Stimulated activated CD4-positive, alpha-beta T cell treated with anti-CD3 and anti-CD28 coated beads, Interleukin-15, amount 100 ng/mL, for 1 hour (primary cell): Measurements from ENCODE around the gene KLHL25.

Experiments used
- DNase-seq, 2 donors: peaks; one replicate each; pipeline ENCODE4 v3.0.0-alpha.2; 2020; ENCODE audit warnings: low read depth in 1 of 2, low spot score in 1 of 2

KLHL25 gene

DNA sequence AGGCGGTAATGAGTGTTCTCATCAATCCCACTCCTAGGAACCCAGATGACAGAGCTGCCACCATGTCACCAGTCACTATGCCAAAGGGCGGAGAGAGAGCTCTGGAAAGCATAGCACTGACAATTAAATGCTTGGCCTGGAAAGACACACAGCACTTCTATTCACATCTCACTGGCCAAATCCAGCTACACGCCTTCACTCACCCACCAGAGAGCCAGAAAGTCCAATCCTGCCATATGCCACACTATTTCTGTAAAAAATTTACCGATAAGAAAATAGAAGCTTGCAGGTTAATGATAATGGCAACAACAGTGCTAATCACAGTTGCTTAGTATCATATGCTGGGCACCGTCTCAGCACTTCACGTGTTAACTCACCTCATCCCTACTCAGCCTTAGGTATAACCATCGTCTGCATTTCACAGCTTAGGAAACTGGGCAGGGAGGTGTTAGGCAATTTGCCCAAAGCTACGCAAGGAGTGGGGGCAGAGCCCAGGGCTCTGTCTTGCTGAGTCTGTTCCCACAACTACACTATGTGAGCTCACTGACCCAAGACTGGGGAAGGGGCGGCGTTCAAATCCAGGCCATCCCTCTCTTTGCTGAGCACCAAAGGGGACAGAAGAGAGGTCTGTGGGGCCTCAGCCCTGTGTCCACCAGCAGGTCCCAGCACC, 16.5 kb downstream of the KLHL25 start:
- no peak for DNase-seq

DNA sequence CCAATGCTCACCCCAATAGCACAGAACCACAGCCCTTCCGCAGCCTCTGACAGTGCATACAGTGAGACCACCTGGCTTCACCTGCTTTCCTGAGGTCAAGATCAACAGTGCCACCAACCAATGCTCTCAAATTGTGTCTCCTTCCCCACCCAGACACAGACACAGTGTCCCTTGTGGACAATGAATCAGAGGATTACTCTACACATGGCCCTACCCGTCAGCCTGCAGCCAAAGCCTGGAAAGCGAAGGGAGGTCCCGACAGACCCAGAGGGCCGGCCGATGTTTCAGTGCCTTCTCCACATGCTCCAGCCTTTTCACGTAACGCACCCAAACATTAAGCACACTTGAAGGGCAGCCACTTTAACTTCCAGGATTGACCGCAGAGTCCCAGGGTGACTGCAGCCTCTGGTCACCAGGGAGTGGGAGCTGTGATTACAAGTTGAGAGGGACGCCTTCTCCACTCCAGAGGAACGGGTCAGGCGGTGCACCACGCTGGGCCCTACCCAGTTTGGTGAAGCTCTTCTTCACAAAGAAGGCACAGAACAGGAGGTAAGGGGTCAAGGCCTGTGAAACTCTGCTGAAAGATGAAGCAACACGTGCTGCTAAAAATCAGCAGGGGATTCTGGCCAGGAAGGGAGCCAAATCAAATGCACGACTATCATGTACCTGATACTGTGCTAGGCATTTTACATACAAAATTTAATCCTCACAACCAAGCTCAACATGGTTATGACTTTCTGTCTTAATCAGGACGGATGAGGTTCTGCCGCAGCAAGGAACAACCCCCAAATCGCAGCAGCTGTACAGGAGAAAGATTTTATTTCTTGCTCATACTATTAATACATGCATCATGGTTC, 17.2 kb downstream of the KLHL25 start:
- DNase-seq = no peak

DNA sequence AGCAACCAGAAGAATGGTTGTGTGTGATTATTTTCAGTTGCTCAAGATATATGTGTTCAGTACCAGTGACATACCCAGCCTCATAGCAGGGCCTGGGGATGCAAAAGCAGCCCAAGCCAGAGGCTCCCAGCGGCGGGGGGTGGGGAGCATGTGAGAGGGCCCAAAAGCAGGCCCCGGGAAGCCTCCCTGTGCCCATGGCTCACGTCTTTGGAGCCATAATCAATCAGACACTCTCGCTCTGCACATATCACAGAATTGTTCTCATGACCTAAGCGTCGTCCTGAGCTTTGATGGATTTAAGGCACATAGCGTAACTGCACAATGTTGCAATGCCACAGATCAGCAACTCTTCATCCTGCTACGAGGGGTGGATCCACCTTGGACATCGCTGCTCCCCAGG, 20.8 kb downstream of the KLHL25 start:
- no peak for DNase-seq

DNA sequence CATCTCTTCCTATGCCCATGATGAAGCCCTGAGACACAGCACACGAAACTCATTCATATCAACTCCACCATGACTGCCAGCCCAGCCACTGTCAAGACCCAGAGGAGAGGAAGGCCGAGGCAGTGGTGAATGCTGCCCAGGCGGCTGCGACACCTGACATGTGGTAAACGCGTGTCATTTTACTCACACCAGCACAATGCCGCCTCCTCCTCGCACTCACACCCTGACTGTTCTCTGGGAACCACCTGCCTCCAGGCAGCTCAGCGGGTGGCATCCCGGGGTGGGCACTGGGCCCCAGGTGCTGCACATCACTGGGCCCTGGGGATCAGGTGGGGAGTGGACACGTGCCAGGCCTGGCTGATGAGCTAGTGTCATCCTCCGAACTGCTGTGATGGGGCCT, 21.5 kb downstream of the KLHL25 start:
- DNase-seq = no peak

DNA sequence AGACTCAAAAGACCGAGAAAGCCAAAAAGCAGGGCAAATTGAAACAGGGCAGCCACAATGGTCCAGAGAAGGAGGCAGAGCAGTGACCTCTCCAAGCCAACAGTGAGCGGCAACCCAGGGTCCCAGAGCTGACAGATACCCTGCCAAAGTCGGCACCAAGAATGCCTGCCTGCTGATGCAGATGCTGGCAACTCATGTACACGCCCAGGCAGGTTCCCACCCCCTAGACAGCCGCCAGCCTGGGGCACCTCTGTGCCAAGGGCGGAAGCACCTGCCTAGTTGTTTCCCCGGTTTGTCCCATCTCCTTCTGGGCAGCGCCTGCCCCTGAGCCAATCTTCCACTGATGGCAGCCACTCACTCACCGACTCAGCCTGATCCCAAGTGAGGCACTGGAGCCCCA, 22.1 kb downstream of the KLHL25 start:
- DNase-seq = no peak

DNA sequence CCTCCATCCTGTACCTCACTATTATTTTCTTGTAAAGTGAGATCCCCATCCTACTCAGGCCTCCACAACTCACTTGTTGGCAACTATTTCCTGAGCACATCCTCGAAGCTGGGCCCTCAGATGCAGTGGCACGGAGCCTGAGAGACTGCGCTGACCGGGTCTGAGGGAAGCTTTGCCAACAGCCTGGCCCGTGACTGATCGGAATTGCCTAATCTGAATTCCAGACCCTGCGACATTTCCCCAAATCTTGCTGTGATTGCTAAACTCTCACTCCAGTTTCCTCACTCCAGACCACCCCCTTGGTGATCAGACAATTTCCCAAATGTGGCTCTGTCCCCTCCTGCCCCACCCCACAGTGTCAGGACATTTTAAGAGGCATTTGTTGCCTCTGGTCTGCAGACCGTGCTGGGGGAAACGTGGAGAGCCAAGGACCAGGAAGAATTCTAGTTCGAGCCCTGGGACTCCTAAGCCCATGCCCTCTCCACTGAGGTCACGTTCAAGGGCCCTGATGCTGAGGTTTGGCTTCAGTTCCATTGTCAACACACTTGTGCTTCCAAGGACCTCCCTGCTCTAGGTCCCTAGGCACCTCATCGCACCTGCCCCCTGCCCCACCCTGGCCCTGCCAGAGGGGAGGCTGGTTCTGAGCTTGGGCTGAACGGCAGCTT, 22.8 kb downstream of the KLHL25 start:
- no peak for DNase-seq

DNA sequence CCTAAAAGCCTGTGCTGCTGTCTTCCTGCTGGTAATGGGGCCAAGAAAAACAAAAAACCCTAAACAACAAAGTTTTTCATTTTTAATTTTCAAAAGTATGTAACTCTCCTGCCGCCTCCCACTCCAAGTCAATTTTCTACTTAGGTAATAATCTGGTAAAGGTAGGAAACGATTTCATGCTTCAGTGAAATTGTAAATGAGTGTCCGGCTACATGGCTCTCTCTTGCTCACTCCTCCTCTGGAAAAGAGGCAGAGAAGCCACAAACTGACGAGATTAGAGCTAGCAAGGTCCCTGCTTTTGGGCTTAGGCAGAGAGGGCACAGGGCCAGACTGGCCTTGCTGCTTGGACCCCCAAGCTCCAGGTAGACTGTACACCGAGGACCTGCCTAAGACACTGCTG, 23.5 kb downstream of the KLHL25 start:
- DNase-seq = no peak

DNA sequence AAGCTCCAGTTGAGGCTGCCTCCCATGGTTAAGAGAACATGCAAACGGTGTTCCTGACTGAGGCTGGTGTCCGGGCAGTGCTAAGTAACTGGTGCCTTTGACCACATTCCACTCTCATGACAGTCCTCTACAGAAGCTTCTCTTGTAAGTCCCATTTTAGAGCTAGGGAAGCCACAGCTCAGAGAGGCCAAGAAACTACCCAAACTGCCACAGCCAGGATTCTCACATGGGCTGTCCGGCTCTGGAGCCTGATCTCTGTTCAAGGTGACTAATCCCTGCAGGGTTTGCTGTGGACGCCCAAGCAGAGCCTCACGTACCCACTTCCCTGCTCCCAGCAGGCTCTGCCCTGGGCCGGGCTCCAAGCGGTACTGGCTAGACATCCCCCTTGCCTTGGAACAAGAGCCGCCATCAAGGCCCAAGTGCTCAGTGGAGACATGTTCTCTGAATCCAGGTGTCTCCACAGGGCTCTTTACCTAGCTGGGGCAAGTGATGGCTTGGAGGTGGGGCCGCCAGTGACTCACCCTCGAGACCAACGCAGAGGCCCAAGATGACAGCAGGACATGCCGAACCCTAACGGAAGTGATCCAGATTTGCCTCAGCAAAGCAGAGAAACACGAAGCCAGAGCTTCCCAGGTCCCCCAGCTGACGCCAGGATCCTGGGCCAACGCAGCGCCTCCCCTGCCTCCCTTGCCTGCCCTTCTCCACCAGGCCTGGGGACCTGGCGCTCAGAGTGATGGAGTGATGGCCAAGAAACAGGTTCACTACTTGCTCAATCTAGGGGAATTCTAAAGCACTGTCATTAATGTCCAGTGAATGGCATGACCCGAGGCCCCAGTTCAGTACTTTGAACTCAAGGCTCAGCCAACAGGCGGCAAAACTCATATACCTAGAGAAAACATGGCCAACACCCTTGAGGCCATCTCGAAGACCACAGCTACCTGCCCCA, 24.4 kb downstream of the KLHL25 start:
- no peak for DNase-seq

DNA sequence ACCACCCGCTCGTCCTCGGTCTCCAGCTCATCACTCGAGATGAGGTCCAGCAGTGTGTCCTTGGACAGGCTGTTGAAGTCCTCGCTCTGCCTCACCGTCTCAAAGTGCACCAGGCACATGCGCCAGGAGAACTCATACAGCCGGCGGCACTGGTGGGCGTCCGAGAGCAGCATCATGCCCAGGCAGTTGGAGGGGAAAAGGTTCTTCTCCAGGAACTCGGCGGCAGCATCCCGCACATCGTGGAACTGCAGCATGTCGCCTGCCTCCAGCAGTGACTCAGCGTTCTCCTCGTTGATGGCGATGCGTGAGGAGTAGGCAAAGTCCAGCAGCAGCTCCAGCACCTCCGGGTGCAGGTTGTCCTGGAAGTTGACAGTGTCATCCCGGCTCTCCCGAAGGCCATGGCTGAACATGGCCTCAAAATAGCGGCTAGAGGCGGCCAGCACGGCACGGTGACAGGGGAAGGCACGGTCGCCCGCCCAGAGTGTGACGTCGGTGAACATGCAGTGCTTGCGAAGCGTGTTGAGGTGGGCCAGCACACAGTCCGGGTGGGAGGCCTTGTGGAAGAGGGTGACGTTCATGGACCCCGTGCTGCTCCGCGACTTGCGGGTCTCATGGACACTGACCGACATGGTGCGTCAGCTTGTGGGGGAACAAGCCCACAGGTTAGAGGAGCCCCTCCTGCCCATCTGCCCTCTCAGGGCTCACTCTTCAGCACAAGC, 25.4 kb downstream of the KLHL25 start:
- DNase-seq = no peak

DNA sequence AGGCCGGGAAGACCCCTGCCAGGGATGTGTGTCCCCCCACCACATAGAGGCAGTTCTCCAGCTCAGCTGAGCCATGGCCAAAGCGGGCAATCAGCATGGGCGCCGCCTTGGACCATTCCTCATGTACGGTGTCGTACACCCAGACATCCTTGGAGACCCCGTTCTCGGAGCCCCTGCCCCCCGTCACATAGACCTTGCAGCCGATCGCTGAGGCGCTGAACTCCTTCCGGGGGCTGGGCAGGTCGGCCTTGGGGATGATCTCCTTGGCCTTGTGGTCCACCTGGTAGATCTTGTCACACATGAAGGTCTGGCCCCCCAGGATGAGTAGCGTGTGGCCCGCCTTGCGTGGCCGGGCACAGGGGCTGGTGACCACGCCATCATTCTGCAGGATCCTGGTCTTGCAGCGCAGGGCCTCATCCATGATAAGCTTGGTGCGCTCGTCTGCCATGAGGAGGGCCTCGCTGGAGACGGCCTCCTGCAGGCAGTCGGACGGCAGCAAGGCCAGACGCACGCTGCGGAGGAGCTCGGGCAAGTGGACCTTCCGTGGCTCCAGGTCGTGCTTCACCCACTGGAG, 26.0 kb downstream of the KLHL25 start:
- DNase-seq = no peak

DNA sequence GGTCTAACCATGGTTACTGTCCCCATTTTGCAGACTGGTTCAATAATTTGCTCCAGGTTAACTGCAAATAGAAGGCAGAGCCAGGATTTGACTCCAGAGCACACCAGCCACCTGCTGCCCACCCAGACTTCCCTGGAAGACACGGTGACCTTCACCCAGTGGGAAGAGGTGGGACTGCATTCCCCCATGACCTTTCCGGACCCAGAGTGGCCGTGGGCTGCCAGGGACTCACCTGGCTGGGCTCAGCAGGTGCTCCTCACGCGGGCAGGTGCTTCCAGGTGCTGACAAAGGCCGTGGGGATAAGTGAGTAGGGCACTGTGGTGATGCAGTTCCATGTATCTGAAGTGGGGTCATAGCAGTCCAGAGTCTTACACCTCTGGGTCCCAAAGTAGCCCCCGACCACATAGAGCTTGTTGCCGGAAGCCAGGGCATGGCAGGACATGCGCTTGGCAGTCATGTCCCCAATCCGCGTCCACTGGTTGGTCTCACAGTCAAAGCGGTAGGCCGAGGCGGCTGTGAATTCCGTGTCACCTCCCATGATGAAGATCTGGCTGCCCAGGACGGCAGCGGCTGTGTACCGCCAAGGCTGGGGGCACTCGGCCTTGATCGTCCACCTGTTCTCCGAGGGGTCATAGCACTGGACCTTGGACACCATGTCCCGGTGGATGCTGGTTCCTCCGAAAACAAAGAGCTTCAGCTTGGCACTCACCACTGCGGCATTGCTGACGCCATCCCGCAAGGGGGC, 26.8 kb downstream of the KLHL25 start:
- DNase-seq = no peak

DNA sequence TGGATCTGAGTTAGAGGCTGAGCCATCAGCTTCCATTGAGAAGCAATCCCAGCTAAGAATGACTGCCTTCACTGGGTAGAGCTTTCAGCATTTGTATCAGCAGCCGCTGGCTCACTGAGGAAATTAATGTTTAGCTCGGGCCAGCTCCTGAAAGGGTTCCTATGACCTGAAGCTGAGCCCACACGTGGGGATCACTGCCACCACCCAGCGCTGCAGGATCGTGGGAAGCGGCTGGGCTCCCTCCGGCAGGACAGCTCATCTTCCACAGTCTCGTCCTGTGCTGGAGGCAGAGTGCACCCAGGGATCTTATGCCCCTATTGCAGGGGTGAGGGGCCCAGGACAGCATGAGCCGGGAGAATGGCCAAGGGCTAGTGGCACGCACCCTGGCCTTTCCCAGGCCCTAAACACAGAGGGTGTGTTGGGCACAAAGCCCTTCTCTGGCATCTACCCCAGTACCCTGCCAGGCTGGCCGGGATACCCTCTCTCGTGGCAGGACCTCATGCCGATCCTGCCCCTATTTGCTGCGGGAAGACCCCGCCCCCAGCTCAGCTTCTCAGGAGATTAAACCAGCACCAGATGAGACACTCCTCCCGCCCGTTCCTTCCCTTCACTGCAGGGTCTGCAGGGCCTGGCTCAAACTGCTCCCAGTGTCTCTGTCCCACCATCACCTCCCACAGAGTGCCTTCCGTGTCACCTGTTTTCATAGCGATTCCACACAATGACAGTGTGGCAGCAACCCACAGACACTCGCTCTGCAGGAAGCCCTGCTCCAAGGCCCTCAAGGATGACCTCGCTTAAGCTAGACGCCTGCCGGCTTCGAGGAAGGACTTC, 28.5 kb downstream of the KLHL25 start:
- no peak for DNase-seq

DNA sequence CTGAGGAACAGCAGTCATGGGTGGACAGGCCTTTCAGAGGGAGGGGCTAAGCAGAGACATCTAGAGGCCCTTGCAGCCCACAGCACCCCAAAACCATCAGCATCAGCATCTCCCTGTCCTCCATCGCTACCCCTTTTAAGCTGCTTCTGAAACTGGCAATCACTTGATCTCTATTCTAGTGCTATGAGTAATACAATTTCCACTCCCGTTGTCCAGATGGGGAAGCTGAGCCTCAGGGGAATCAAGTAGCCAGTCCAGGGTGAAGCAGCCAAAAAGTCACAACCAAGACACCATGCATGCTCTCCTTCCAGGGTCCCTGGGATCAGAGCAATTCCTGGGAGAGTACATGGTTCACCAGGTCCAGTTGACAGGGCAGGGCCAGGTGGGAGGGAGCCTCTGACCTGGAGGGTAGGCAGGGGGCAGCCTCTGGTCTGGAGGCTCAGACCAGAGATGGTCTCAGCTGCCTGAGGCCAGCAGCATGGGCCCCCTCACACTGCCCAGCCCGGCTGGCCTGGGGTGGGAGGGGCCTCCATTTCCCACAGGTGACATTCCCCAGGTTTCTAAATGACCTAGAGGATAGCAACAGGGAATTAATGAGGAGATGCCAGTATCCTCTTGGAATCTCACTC, 30.0 kb downstream of the KLHL25 start:
- no peak for DNase-seq

DNA sequence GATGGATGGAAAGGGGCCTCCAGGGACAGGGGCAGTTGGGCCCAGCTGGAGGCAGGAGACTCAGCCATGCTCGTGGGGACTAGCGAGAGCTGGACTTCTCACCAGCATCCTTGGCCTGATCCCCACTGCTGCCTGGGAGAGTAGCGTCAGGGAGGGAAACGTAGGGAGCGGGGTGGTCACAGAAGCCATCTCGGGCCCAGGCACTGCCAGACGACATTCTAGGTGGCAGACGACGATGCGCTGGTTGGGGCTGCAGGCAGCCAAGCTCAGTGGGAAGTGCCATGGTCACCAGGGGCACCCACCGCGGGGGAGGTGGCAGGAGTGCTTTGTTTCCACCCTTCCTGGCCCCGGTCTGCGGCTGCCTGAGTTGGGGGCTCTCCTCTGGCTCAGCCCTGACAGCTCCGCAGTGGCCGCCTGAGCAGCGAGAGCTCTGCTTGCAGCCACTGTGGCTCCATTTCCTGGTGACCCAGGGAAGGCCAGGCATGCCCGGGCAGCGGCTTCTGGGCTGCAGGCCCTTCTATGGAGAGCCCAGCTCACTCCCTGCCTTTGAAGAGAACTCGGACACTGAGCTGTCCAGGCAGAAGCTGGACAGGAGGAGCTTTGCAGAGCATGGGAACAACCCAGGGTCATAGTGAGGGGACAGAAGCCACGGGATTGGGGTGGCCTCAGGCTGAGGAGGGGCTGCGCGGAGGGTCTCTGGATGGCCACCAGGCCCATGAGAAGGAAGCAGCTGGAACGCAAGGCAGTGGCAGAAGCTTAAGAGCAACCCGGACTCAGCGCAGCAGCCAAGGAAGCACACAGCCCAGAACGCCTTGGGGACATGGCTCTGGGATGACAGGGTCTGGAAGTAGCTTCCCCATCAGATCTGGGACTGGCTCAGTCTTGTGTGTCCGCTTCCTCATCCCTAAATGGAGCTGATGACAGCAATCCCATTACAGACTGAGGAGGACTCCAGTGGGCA, 30.8 kb downstream of the KLHL25 start:
- no peak for DNase-seq

DNA sequence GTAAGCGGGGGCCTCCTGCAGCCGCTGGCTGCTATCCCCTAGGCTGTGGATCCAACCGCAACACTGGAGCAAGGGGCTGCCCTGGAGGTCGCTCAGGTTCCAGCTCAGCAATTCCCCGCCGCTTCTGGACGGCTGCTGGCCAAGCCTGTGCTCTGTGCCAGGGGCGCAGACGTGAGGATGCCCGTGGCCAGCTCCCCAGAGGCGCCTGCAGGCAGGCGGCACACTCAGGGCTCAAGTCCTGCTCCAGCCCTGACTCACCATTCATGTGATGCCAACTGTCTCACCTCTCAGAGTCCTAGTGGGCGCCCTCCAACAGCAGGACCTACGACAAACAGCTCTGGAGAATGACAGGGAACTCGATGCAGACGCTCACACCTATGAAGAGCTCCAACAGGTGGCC, 31.6 kb downstream of the KLHL25 start:
- DNase-seq = no peak

DNA sequence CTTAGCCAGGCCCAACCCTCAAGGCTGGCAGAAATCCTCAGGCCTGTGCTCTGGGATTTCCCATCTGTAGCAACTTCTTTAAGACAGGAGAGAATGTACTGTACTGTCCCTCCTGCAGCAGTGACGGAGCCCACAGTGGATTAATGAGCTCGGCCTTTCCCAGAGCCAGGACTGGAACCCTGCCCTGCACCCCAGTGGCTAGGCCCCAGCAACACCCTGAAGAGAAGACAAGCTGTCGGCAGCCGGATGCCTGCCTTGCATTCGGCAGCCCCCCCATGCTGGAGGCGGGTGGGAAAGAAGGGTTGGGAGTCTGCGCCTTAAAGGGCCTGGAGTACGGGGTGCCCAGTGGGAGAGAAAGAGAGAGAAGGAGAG, 32.0 kb downstream of the KLHL25 start:
- no peak for DNase-seq
